C4-2B (cell line): ENCODE results near the gene GRK3.
"Not testable (repeated sequence)": the region's sequence is repeated elsewhere in the genome, so short reads cannot be mapped to it uniquely, and the experiment has no call there.

Experiments used
- H3K27ac ChIP-seq: fragments of 450-650 bp; 2 replicates; pipeline ENCODE4 v1.5.1; 2017
- ZFX ChIP-seq: fragments of 450-650 bp; IDR thresholded peaks from 2 replicates; pipeline ENCODE4 v1.6.1; 2017
- TF ChIP-seq, protein P1 (sequence below): fragments of 450-650 bp; conservative IDR thresholded peaks from 2 replicates; pipeline ENCODE4 v1.5.1; 2017; ENCODE audit warnings: mild to moderate bottlenecking

Gene GRK3

DNA sequence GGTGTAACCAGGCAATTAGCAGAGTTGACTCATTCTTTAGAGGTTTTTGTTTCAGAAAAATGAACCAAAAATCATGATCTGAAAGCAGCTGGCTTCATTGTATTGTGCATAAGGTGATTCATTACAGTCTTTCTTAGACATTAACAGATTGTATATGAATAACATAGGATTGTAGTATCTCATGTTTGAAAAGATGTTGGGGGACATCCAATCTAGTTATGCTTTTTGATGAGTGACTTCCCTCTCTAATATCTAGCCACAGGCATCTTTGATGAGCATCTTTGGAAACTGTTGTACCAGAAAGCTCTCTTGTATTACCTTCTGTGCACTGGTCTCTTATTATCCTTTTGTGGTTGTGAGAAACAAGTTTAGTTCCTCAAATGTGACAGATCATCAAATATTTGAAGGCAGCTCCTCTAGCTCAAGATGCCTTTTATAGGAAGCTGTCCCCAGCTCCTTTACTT is 8.3 kb downstream of the GRK3 start:
- H3K27ac ChIP-seq: no peak overlapping the region
- TF ChIP-seq, protein P1, sequence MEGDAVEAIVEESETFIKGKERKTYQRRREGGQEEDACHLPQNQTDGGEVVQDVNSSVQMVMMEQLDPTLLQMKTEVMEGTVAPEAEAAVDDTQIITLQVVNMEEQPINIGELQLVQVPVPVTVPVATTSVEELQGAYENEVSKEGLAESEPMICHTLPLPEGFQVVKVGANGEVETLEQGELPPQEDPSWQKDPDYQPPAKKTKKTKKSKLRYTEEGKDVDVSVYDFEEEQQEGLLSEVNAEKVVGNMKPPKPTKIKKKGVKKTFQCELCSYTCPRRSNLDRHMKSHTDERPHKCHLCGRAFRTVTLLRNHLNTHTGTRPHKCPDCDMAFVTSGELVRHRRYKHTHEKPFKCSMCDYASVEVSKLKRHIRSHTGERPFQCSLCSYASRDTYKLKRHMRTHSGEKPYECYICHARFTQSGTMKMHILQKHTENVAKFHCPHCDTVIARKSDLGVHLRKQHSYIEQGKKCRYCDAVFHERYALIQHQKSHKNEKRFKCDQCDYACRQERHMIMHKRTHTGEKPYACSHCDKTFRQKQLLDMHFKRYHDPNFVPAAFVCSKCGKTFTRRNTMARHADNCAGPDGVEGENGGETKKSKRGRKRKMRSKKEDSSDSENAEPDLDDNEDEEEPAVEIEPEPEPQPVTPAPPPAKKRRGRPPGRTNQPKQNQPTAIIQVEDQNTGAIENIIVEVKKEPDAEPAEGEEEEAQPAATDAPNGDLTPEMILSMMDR: no peak

DNA sequence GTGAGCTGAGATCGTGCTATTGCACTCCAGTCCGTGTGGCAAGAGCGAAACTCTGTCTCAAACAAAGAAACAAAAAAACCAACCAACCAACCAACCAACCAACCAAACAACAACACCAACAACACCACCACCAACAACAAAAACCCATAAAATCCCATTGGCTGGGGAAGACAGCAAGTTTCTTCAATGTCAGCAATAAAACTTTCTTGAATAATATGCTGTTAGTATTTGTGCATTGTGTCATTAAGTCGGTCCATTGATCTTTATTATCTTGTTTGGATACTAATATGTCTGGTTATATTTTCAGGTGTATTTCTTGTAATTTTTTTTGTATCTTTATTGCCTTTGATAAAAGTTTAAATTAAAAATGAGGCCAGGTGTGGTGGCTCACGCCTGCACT is 9.4 kb downstream of the GRK3 start:
- TF ChIP-seq, protein P1: no peak
- no peak for TF ChIP-seq ZFX

DNA sequence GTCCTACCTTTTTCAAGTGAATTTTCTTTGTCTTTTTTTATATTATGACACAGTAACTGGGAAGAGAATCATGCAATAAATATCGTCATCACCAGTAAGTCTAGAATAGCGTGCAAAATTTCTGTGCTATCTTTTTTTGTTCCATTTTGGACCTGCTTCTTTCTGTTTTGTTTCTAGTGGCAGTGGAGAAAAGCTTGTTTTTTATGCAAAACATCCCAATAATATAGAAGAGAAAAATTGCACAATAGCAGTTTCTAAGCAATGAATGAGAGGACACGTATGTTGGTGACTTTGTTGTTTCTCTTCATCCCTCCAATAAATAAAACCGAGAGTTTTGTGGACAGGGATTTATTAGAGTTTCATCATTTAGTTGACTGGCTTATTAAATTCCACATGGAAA is 10.3 kb downstream of the GRK3 start:
- no peak overlapping the region for H3K27ac ChIP-seq
- no peak for TF ChIP-seq ZFX
- TF ChIP-seq, protein P1: no peak

More for the DNA sequence above, 9.4 kb downstream of the GRK3 start:
- H3K27ac ChIP-seq: no peak overlapping the region

DNA sequence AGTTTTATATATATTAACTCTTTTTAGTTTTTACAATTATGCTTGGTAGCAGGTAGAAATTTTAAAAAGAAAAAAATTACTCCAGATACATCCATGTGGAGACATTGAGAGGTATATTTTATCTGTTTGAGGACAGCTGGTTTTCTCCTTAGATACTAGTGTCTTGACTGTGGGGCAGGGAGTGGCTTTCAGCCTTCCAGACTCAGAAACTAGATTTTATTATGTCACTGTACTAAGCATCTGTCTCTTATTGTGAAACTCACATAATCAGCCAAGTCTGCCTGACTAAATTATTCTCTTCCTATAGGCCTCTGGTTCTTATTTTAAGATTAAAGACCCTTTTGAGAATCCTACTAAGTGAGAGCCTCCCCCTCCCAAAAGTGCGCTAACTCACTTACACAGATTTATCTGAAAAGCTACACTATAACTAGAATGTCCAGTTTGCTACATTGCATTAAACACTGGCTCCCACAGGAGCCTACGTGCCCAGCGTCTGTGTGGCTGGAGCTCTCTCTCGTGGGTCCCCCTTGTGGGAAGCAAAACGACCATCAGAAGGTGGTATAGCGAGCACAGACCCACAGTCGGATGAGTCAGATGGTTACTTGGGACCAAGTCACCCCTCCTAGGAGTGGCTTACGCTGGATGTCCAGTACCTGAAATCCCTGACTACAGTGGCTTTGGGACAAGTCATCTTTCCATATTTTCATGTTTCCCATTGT is 11.4 kb downstream of the GRK3 start:
- H3K27ac ChIP-seq: not testable (repeated sequence)

DNA sequence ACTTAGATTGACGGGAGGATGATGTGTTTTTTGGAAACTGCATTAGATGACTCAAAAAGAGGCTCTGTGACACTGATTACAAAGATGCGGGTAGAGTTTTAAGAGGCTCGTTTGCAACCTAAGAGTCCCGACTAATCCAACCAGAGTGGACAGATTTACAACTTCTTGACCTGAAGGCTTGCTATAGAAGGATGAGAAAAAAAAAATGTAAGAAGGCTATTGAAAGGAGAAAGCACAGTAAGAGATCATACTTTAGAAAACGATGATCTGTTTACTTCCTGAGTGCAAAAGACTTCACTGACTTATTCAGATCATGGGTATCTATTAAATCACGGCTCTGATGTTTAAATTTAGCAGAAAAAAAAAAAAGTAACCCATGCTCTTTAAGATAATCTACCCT is 17.0 kb downstream of the GRK3 start:
- H3K27ac ChIP-seq: not testable (repeated sequence)

DNA sequence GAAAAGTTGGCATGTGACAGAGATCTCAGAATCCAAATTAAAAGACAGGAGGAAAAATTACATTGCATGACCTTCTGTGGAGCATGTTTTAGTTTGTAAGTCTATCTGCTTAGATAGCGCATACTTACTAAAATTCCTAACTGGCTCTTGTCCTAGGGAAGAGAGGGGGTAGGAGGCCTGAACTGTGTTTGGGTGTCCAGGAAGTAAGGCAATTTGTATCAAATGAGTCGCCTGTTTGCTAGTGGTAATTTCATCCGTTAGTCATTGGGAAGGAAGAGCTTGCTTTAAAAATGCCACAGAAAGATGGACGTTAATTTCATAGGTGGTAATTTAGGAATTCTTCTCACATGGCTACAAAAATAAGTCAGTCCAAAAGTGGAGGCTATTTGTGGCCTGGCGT is 18.5 kb downstream of the GRK3 start:
- no peak for TF ChIP-seq ZFX
- TF ChIP-seq, protein P1: no peak
- no peak overlapping the region for H3K27ac ChIP-seq

DNA sequence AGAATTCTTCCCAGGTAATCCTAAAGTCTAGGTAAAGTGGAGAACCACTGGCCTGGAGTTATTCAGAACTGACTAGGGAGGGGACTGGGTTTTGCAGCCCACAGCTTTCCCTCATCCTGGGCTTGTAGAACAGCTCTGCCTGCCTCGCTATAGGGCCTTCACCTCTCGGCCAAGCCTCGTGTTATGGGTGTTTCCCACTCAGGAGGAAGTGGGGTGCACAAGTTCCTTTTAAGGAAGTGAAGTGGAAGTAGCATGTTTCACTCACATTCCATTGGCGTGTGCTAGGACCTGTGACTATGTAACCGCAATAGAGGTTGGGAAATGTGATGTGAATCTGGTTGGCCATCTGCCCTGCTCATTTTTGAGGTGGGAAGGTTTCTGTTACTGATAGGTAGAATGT is 20.5 kb downstream of the GRK3 start:
- H3K27ac ChIP-seq: not testable (repeated sequence)

DNA sequence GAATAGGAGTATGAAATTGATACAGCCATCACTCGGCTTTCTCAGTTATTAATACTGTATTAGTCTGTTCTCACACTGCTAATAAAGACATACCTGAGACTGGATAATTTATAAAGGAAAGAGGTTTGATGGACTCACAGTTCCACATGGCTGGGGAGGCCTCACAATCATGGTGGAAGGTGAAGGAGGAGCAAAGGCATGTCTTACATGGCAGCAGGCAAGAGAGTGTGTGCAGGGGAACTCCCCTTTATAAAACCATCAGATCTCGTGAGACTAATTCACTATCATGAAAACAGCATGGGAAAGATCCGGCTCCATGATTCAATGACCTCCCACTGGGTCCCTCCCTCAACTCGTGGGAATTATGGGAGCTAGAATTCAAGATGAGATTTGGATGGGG is 25.2 kb downstream of the GRK3 start:
- not testable (repeated sequence) for H3K27ac ChIP-seq

DNA sequence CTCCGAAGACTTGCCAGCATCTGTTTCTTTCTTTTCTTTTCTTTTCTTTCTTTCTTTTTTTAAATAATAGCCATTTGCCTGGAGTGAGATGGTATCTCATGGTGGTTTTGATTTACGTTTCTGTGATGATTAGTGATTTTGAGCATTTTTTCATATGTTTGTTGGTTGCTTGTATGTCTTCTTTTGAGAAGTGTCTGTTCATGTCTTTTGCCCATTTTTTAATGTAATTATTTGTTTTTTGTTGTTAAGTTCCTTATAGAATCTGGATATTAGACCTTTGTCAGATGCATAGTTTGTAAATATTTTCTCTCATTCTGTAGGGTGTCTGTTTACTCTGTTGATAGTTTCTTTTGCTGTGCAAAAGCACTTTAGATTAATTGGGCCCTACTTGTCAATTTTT is 28.8 kb downstream of the GRK3 start:
- not testable (repeated sequence) for H3K27ac ChIP-seq

DNA sequence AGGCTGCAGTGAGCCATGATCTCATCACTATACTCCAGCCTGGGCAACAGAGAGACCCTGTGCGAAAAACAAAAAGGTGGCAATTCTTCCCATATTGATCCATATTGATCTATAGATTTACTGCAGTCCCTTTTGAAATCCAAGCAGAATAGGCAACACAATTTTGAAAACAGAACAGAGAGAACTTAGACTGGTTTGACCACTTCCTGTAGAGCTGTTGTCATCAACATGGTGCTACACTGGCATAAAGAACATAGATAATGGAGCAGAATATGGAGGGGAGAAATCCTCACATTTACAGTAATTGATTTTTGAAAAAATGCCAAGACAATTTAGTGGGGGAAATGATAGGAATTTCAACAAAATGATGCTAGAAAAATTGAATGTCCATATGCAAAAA is 34.1 kb downstream of the GRK3 start:
- TF ChIP-seq, protein P1: no peak
- TF ChIP-seq ZFX: no peak
- H3K27ac ChIP-seq: no peak overlapping the region
